GM18861 (cell line): Measurements from ENCODE around the gene MBTPS2.

Source experiments
- ATAC-seq: cut with Tn5 transposase; IDR thresholded peaks from one replicate; pipeline ENCODE4 v1.9.1; 2021; ENCODE audit not compliant: unreplicated experiment

Gene MBTPS2

GRCh38 chrX:21933077-21933476 lies 93.7 kb downstream of the MBTPS2 start:
- no peak for ATAC-seq

- ATAC-seq: no peak
These were observed 95.0 kb downstream of the MBTPS2 start for GRCh38 chrX:21934414-21934813.
